HG03159 (cell line): ENCODE results near the gene QKI.
A peak's percentile ranks its signal among the peaks of the same experiment; 100 is the strongest.
"Not testable (repeated sequence)": the region's sequence is repeated elsewhere in the genome, so short reads cannot be mapped to it uniquely, and the experiment has no call there.

ENCODE experiments used
- ATAC-seq: cut with Tn5 transposase; IDR thresholded peaks from one replicate; pipeline ENCODE4 v1.9.1; 2021; ENCODE audit warnings: mild to moderate bottlenecking, moderate library complexity; ENCODE audit not compliant: unreplicated experiment

QKI gene

DNA sequence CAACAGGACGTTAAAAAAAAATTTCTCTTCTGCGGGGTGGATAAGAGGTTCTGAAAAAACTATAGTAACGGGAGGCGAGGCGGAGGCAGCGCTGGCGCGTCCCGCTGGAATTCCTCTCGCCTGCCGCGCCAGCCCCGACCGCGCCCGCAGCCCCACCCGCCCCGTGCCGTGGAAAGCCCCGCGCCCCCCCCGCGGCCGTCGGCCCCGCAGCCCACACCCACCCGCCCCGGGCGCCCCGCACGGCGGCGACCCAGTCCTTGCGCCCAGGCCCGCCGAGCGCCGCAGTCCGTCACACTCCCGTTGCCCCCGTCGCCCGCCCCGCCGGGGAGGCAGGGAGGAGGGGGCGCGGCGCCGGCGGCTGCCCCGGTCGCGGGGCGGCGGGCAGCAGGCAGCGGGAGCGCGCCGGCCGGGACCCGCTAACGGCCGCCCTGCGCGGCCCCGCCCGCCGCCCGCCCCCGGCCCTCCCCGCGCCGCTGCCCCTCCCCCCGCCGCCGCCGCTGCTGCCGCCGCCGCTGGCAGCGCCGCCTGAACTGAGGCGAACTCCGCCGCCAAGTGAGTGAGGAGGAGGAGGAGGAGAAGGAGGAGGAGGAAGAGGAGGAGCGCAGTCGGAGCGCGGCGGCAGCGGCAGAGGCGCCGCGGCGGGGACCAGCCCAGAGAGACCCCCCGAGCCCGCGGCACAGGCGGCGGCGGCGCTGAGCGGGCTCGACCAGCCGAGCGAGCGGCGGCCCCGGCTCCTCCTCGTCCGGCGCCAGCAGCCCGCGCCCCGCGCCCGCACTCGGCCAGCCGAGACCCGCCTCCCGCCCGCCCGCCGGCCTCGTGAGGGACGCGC is at the start of gene QKI:
QKI (plus strand) TSS at position 602 of the 829 bp plus-strand sequence. CDS start 476 bp downstream, outside the sequence.
- peak; percentile 33 for ATAC-seq

- ATAC-seq, result no peak
Measured at GRCh38 chr6:163366288-163366687, 48.2 kb upstream of the QKI start.

- ATAC-seq, result no peak
Measured at GRCh38 chr6:163367497-163368183, 46.9 kb upstream of the QKI start.

- no peak for ATAC-seq
Measured at GRCh38 chr6:163369141-163369540, 45.4 kb upstream of the QKI start.

DNA sequence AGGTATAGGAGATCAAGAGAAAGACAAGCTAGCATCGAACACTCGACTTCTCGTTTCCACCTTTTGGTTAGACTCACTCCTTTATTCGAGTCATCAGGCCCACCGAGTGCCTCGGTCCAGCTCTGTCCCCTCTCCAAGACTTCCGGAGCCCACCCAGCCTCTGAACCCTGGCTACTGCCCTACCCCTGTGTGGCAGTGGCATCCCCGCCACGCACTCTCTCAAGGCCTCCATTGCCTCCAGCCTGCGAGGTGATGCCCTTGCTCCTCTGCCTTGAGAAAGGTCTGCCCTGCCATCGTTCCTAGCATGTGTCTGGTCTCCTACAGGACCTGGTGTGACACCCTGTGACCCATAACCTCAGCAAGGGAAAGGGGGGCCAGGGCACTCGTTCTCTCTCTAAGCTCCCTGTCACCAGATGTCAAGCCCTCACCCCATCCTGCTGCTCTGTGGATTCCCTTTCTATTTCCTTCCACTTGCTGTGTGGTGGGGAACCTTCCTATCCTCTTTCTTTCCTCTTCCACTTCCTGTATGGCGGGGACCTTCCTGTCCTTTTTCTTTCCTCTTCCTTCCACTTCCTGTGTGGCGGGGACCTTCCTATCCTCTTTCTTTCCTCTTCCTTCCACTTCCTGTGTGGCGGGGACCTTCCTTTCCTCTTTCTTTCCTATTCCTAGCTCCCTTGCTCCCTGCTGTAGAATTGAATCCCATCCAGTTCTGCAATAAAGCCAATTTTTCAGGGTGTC is 44.7 kb upstream of the QKI start:
- ATAC-seq, result no peak

- no peak for ATAC-seq
Measured at GRCh38 chr6:163370464-163371117, 43.9 kb upstream of the QKI start.

- ATAC-seq, result no peak
Measured at GRCh38 chr6:163371129-163371528, 43.4 kb upstream of the QKI start.

DNA sequence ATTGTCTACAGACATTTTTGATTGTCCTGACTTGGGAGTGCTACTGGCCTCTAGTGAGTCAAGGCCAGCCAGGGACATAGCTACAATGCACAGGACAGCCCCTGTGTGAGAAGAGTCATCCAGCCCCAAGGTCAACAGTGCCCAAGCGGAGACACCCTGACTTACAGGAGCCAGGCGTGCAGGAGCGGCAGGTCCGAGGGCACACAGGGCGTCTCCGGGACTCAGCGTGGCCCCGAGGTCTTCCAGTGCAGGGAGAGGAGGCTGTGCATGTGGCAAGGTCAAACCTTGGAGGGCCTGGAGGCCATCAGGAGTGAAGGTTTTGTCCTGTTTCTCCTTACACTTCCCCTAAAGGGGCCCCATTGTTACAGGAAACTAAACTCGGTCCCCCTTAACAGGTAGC is 41.3 kb upstream of the QKI start:
- no peak for ATAC-seq

GRCh38 chr6:163375361-163375760 is 39.2 kb upstream of the QKI start:
- no peak for ATAC-seq

- ATAC-seq, result no peak
Measured at GRCh38 chr6:163376187-163376586, 38.3 kb upstream of the QKI start.

DNA sequence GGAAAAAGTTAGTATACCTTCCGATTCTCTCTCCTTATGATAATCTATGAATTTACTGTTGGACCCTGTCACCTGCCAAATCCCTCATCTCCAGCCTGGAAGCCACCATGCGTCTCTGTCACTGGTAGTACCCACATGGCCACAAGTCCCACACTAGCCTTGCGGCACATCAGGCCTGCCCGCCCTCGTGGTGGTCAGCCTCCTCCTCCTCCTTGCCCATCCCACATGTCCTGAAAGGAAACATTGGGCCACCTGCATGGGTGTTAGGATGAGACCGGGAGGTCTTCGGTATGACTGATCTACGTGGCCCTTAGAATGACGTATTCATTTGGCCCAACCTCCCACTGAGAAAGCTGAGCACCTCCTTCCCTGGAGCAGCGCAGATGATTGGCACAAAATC is 37.0 kb upstream of the QKI start:
- no peak for ATAC-seq

DNA sequence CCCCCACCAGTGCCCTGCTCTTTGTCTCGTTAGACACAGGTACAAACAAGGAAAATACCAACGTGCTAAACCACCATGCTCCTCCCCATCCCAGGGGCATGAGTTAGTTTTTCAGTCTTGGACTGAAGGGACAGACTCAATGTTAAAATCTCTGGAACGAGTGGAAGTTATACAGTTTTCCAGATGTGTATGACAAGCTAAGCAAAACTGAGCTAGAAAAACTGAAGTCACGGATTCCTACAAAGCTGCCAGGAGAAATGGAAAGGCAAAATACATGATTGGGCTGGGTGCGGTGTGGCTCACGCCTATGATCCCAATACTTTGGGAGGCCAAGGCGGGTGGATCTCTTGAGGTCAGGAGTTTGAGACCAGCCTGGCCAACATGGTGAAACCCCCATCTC is 34.3 kb upstream of the QKI start:
- ATAC-seq, result no peak

DNA sequence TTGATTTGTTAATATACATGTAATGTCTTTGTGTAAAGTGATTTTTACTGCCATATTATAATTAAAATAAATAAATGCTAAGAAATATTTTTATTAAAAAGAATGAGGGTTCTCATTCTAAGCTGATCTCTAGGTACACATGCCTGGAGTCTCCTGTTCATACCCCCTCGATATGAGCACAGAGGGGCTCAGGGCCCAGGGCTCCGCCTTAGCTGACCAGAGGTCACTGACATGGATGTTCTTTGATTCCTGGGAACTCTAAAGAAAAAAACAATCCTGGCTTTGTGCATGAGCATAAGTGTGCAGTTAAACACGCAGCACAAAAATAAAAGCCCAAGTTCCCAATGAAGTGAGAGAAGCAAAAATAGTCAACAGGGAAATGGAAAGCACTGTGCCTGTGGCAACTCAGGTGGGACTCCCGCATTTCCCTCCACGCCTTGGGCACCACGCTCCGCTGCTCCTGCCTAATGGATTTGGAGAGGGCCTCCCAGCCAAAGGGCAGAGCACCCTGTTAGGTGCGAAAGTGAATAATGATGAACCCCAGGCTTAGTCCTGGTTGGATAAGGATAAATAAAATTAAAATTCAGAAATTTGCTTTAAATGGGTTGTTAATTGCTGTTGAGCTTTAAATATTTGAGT is 33.3 kb upstream of the QKI start:
- no peak for ATAC-seq

- not testable (repeated sequence) for ATAC-seq
Measured at GRCh38 chr6:163383396-163383795, 31.1 kb upstream of the QKI start.

DNA sequence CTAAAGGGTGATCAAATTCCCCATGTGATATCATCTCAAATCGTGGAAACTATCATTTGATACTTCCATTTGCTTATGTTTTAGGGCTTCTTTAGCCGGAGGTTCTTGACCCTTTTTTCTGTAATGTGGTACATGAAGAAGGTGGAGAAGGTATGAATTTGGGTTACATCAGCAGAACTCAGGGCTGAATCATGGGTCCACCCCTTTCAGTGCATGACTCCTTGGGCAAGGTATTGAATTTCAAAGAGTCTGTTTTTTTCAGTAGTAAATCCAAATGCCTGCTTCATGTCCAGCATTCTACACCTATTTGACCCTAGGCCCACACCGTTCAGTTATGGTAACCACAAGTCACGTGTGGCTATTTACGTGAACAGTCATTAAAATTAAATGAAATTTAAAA is 30.6 kb upstream of the QKI start:
- ATAC-seq, result no peak

- ATAC-seq, result no peak
Measured at GRCh38 chr6:163384510-163384909, 30.0 kb upstream of the QKI start.

- ATAC-seq, result not testable (repeated sequence)
Measured at GRCh38 chr6:163385503-163385902, 29.0 kb upstream of the QKI start.

GRCh38 chr6:163386329-163386908 is 28.1 kb upstream of the QKI start:
- ATAC-seq, result no peak

DNA sequence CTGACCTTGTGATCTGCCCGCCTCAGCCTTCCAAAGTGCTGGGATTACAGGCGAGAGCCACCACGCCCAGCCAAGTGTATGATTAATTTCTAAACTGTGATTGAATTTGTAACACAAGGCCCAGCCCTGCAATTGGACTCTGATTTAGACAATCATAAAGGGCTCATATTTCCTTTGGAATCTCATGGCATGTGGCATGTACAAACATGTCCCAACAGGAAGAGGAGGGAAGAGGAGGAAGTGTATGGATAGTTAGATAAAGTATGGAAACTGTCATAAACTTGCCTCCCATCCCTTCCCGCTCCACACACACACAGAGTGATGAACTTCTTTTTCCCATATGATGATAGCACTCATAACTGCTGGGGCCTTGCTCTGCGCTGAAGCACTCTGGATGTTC is 27.2 kb upstream of the QKI start:
- ATAC-seq, result no peak

GRCh38 chr6:163389354-163389753 is 25.2 kb upstream of the QKI start:
- no peak for ATAC-seq
